Activated CD8-positive, alpha-beta T cell treated with anti-CD3 and anti-CD28 coated beads for 36 hours (primary cell): ENCODE measurements around the gene MAP4K2. TPM values are rescaled to one million over a fixed set of nuclear protein-coding genes. Genes with fewer than 3 reads are reported as not detected.

Source experiments
- ATAC-seq: fragments of 200-7000 bp; cut with Tn5 transposase; one replicate; pipeline ENCODE4 v1.10.0; 2021; ENCODE audit warnings: mild to moderate bottlenecking, moderate library complexity
- CTCF ChIA-PET: fragments of 350-600 bp; sonication (Branson Sonifier 250); formaldehyde crosslinking; loops from one replicate; lab custom pipeline; 2021; ENCODE audit warnings: antibody characterized with exemption; lab: Charles Lee
- POLR2A ChIA-PET: fragments of 350-600 bp; sonication (Branson Sonifier 250); formaldehyde crosslinking; loops from one replicate; lab custom pipeline; 2021; ENCODE audit warnings: antibody characterized with exemption; lab: Charles Lee
- DNase-seq: peaks from one replicate; pipeline ENCODE4 v3.0.0-alpha.2; 2020
- H3K27ac Mint-ChIP-seq: one replicate; pipeline ENCODE4 v1.8.0; 2021; ENCODE audit warnings: mild to moderate bottlenecking, mixed read lengths
- H3K27me3 Mint-ChIP-seq: one replicate; pipeline ENCODE4 v1.8.0; 2021; ENCODE audit warnings: mixed read lengths
- H3K36me3 Mint-ChIP-seq: one replicate; pipeline ENCODE4 v1.8.0; 2021; ENCODE audit warnings: low read depth, mixed read lengths
- H3K4me1 Mint-ChIP-seq: one replicate; pipeline ENCODE4 v1.8.0; 2021; ENCODE audit warnings: low read depth, mixed read lengths
- H3K4me3 Mint-ChIP-seq: one replicate; pipeline ENCODE4 v1.8.0; 2021; ENCODE audit warnings: mild to moderate bottlenecking, moderate library complexity, mixed read lengths
- H3K9me3 Mint-ChIP-seq: one replicate; pipeline ENCODE4 v1.8.0; 2021; ENCODE audit warnings: mixed read lengths
- CTCF ChIP-seq: fragments of 200-600 bp; IDR thresholded peaks from one replicate; pipeline ENCODE4 v1.8.0; 2022; ENCODE audit warnings: antibody characterized with exemption, mild to moderate bottlenecking
- intact Hi-C: fragments of 100-400 bp; cut with micrococcal nuclease; formaldehyde crosslinking; loops from one replicate; pipeline ENCODE4 v1.10.0; 2022
- total RNA-seq, 2 experiments: library from RNA; stranded (reverse); gene quantifications; one replicate each; pipeline ENCODE4 v1.2.3, GENCODE V29; 2021

The MAP4K2 gene
- total RNA-seq, 2 experiments from 2014 or later: 56.4 to 58.0 TPM

GRCh38 chr11:64751580-64751979 is 51.4 kb downstream of the MAP4K2 start:
- Mint-ChIP-seq H3K9me3 (no peaks in the 10 kb centered on the region), H3K4me3 (no peak overlapping the region), H3K4me1 (peaks cover 10% of the 10 kb centered on the region), H3K27ac (no peak overlapping the region), H3K27me3 (no peaks in the 10 kb centered on the region), H3K36me3 (peaks cover 10% of the 10 kb centered on the region)
- no peak for TF ChIP-seq CTCF
- DNase-seq: no peak
- intact Hi-C loops: no loop called here
- ChIA-PET CTCF (interaction anchor here (1.0 to 1.4 kb wide), 2 partner anchors 17 to 23 kb away, joined by 3 read pairs; no protein-coding TSS in a partner anchor), POLR2A (interaction anchor here (16.1 kb wide), 1 partner anchor 16 kb away, joined by 331 read pairs; the partner anchor contains the start of genes PYGM and SF1)
- no peak for ATAC-seq

- H3K27ac Mint-ChIP-seq: no peak overlapping the region
- no peak for ATAC-seq
- TF ChIP-seq CTCF: no peak
- ChIA-PET POLR2A (interaction anchor here (16.1 kb wide), 1 partner anchor 16 kb away, joined by 331 read pairs; the partner anchor contains the start of genes PYGM and SF1), CTCF (interaction anchor here (1.0 to 1.4 kb wide), 2 partner anchors 17 to 24 kb away, joined by 3 read pairs; no protein-coding TSS in a partner anchor)
- intact Hi-C loops: no loop called here
- no peak for DNase-seq
- H3K27me3 Mint-ChIP-seq: no peaks in the 10 kb centered on the region
- H3K4me3 Mint-ChIP-seq: no peak overlapping the region
- peaks cover 10% of the 10 kb centered on the region for H3K36me3 Mint-ChIP-seq
- H3K9me3 Mint-ChIP-seq: no peaks in the 10 kb centered on the region
- H3K4me1 Mint-ChIP-seq: peaks cover 10% of the 10 kb centered on the region
These were observed 51.9 kb downstream of the MAP4K2 start for GRCh38 chr11:64751136-64751535.

- peaks cover 10% of the 10 kb centered on the region for H3K36me3 Mint-ChIP-seq
- DNase-seq: no peak
- ATAC-seq: no peak
- H3K4me1 Mint-ChIP-seq: peaks cover 10% of the 10 kb centered on the region
- TF ChIP-seq CTCF: no peak
- H3K9me3 Mint-ChIP-seq: no peaks in the 10 kb centered on the region
- no peak overlapping the region for H3K4me3 Mint-ChIP-seq
- ChIA-PET CTCF (interaction anchor here (0.9 to 1.4 kb wide), 3 partner anchors 18 to 29 kb away, joined by 3 read pairs; no protein-coding TSS in a partner anchor), POLR2A (interaction anchor here (16.1 kb wide), 1 partner anchor 17 kb away, joined by 331 read pairs; the partner anchor contains the start of genes PYGM and SF1)
- no peaks in the 10 kb centered on the region for H3K27me3 Mint-ChIP-seq
- H3K27ac Mint-ChIP-seq: no peak overlapping the region
- intact Hi-C loops: no loop called here
These were observed 52.5 kb downstream of the MAP4K2 start for GRCh38 chr11:64750361-64751054.

- intact Hi-C loops: loop anchor here (10.0 kb wide), 1 partner anchor 63 kb away; no protein-coding TSS in a partner anchor
- Mint-ChIP-seq H3K4me1 (peaks cover 23% of the 10 kb centered on the region), H3K27ac (no peak overlapping the region), H3K36me3 (peaks cover 10% of the 10 kb centered on the region), H3K4me3 (no peak overlapping the region), H3K27me3 (no peaks in the 10 kb centered on the region), H3K9me3 (no peaks in the 10 kb centered on the region)
- ATAC-seq (no peak), DNase-seq (no peak)
- POLR2A ChIA-PET: interaction anchor here (1.2 to 16.1 kb wide), 2 partner anchors 19 to 536 kb away, joined by 4 to 331 read pairs; partner anchors contain the start of genes PYGM and SF1
- no peak for TF ChIP-seq CTCF
- CTCF ChIA-PET: interaction anchor here (1.2 to 6.8 kb wide), 6 partner anchors 14 to 59 kb away, joined by 3 to 45 read pairs (median 8); no protein-coding TSS in a partner anchor
These were observed 54.9 kb downstream of the MAP4K2 start for GRCh38 chr11:64747961-64748665.
